ENCODE data around the gene PARPBP.
"Not testable (repeated sequence)": the region's sequence is repeated elsewhere in the genome, so short reads cannot be mapped to it uniquely, and the experiment has no call there.

PARPBP gene, protein sequence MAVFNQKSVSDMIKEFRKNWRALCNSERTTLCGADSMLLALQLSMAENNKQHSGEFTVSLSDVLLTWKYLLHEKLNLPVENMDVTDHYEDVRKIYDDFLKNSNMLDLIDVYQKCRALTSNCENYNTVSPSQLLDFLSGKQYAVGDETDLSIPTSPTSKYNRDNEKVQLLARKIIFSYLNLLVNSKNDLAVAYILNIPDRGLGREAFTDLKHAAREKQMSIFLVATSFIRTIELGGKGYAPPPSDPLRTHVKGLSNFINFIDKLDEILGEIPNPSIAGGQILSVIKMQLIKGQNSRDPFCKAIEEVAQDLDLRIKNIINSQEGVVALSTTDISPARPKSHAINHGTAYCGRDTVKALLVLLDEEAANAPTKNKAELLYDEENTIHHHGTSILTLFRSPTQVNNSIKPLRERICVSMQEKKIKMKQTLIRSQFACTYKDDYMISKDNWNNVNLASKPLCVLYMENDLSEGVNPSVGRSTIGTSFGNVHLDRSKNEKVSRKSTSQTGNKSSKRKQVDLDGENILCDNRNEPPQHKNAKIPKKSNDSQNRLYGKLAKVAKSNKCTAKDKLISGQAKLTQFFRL

DNA sequence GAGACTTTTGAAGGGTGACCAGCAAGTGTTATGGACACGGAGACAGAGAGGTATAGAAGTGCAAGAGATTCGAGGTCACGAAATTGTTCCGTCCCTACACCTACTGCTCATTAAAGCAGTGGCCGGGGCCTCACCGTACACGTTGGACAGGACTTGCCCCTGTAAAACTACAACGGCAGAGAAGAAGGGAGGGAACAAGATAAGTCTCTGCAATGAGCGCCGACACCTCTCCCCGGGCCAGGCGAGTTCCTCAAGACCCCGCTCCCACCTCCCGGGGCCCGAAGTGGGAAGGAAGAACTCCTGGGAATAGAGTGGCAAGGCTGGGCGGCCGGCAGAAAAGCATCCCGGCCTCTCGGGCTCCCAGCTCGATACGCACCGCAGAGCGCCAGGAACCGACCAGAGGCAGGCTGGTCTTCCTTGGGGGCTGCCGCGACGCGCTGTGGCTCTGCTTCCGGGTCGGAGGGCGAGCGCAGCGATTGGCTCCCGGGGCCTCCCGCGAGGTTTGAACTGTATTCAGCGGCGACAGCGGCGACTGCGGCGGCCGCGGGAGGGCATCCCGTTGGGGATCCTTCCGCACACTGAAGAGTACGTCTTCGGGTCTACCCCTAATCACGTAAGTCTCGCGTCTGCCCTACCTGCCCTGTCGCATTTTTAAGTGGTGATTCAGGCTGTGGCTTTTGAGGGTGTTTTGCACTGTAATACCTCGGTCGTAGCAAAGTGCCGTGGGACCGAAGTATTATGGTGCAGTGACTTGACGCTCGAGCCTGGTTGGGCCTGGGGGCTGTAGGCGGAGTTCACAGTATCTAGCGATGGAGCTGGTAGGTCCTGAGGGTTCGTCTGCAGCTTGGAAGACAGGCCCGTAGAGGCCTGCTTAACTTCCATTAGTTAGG lies at the start of gene PARPBP, which contains the start of gene NUP37:
TSS of gene PARPBP (plus strand) at position 510 of the 890 bp plus-strand sequence. CDS start 3,706 bp downstream, outside the sequence.
TSS of gene NUP37 (minus strand) at position 441 of the 890 bp plus-strand sequence. CDS start 1,596 bp downstream, outside the sequence.
- DNase-seq (ENCODE audit: low spot score) = peak; percentile 92

DNA sequence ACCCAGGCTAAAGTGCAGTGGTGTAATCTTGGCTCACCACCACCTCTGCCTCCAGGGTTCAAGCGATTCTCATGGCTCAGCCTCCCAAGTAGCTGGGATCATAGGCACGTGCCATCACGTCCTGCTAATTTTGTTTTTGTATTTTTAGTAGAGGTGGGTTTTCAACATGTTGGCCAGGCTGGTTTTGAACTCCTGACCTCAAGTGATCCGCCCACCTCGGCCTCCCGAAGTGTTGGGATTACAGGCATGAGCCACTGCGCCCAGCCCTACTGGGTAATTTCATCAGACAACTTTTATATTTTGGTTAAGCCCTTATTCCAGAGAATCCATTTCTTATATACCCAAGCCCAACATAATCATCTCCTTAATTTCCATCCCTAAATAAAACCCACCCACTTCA lies 47.9 kb upstream of the PARPBP start:
- not testable (repeated sequence) for DNase-seq (ENCODE audit: low spot score)

DNA sequence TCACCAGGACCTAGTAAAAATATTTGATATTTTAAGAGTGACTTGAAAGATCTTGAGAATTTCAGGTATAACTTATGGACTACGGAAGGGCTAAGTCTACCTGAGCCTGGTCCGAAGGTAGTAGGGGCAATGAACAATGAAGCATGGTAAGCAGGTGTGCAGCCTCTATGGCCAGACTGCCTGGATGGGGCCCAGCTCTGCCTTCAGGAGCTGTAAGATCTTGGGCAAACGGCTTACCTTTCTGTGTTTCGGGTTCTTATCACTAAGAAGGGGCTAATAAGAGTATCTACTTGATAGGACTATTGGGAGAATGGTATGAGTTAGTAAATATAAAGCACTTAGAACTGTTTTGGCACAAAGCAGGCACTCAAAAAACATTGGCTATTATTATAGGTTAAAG lies 39.1 kb upstream of the PARPBP start:
- DNase-seq (ENCODE audit: low spot score) = no peak

DNA sequence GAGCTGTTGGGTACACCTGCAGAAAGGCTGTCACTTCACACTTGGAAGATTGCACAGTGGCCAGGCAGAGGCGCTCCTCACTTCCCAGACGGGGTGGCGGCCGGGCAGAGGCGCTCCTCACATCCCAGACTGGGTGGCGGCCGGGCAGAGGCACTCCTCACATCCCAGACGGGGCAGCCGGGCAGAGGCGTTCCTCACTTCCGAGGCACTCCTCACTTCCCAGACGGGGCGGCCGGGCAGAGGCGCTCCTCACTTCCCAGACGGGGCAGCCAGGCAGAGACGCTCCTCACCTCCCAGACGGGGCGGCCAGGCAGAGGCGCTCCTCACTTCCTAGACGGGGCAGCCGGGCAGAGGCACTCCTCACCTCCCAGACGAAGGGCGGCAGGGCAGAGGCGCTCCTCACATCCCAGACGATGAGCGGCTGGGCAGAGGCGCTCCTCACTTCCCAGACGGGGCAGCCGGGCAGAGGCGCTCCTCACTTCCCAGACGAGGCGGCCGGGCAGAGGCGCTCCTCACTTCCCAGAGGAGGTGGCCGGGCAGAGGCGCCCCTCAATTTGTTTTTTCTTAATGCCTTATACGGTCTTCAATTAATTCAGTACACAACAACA lies 30.7 kb upstream of the PARPBP start:
- DNase-seq (ENCODE audit: low spot score) = not testable (repeated sequence)

DNA sequence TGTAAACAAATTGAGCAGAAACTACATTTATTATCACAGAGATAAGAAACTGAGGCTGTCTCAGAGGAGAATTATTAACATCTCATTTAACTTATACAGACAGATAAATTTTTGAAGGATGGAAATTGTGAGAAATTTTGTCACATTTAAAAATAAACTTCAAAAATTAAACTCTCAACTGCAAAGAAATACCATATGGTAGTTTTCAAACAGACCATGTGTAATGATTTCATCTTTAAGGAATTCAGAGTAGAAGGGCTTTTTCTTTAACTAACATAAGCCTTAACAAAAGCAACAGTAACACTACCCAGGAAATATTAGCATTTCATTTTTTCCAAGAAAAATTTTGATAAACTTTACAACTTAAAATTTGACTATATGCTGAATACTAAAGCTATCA lies 26.7 kb upstream of the PARPBP start:
- DNase-seq (ENCODE audit: low spot score) = no peak

DNA sequence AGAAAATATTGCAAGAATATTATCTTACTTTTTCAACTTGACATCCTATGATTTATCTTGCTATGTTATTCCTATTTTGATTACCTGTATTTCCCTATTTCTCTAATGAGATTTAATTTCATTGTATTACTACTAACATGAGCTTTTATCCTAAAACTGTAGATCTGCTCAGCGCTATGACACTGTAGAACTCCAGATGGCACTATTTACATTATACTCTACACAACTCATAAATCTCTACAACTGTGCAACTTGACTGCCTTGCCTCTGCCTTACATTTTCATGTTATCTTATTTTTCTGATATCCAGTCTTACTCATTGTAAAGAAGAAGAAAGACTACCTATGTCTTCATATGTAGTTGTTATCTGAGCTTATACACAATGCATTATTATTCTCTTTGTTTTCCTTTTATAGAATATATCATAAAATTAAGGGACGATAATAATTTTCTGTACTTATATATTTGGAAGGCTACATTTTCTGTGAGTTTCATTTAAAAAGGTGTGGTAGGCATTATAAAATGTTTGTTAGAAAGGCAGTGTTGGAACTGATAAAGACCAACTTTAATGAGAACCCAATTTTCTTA lies 24.2 kb upstream of the PARPBP start:
- peak; percentile 27 for DNase-seq (ENCODE audit: low spot score)

DNA sequence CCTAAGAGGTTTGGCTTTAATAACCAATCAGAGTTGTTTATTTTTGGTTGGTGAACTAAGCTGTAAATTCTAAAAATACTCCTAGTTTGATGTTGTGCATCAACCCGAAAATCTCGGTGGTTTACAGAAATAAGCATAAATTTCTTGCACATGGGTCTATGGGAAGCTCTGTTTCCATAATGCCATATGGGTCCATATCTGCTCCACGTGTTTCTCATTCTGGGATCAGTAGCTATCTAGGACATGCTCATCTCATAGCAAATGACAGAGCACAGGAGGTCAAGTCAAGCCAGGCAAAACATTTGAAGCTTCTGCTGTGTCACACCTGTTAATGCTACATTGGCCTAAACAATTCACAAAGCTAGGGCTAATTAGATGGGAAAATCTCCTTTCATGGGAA lies 23.1 kb upstream of the PARPBP start:
- no peak for DNase-seq (ENCODE audit: low spot score)

DNA sequence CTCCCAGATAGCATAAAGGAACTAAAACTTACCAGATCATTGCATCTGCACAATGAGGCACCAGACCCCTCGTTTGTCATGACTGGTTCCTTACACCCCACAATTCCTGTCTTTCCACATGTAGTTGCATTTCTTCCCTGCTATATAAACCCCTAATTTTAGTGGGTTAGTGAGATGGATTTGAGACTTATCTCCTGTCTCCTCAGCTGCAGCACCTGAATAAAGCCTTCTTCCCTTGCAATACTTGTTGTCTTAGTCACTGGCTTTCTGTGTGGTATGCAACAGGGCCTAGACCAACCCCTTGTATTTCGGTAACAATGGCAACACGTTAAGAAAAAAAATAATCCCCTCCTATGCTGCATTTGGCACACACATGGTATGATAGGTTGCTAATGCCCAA lies 13.1 kb upstream of the PARPBP start:
- no peak for DNase-seq (ENCODE audit: low spot score)

DNA sequence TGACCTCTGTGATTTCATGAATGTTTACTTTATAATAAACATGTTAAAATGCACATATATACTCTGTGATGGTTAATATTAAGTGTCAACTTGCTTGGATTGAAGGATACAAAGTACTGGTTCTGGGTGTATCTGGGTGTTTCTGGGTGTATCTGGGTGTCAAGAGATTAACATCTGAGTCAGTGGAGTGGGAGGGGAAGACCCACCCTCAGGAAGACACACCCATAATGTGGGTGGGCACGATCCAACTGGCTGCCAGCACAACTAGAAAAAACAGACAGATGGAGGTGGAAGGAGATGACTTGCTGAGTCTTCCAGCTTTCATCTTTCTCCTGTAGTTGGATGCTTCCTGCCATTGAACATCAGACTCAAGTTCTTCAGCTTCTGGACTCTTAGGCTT lies 12.0 kb upstream of the PARPBP start:
- DNase-seq (ENCODE audit: low spot score) = no peak

DNA sequence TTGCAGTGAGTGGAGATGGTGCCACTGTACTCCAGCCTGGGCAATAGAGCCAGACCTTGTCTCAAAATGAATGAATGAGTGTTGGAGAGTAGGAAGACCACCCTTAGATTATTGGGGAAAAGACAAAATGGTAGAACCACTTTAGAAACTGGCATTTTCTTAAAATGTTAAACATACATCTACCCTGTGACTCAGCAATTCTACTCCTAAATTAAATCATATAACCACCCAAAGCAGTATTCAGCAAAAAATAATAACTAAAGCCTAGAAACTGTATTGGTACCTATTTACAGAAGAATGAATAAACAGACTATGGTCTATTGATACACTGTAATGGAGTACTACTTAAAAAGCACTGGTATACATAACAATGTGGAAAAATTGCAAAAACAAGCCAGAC lies 9.2 kb upstream of the PARPBP start:
- no peak for DNase-seq (ENCODE audit: low spot score)

DNA sequence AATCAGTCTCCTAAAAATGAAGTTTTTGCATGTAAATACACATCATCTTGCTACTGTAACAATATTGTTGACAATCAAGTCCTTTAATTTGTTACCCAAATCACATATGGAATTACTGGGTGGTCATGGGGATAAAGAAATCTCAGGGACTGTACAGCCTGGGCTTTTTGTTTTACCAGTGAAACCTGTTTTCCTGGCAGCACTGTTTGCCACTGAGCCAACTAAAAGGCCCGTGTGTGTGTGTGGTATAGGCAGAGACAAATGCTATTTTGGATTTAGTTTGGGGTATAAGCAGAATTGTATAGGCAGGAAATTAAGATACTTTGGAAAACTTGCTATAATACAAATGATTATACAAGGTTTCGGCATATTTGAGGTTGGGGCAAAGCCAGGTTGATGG lies 5.8 kb upstream of the PARPBP start:
- no peak for DNase-seq (ENCODE audit: low spot score)

DNA sequence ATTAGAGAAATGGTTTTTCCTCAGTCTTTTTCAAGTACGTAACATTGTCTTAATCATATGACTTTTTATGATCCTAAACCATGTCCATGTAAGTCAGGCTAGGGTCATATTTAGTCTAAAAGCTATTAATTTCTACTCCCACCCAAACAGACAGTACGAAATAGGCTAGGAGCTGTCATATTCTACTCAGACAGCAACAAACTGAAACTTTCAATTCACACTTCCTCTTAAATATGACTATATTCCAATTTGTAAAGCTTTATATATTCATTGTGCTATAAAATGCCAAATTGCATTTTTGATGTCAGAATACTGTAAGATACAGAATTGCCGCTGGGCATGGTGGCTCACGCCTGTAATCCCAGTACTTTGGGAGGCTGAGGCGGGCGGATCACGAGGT lies 3.6 kb upstream of the PARPBP start:
- DNase-seq (ENCODE audit: low spot score) = no peak

DNA sequence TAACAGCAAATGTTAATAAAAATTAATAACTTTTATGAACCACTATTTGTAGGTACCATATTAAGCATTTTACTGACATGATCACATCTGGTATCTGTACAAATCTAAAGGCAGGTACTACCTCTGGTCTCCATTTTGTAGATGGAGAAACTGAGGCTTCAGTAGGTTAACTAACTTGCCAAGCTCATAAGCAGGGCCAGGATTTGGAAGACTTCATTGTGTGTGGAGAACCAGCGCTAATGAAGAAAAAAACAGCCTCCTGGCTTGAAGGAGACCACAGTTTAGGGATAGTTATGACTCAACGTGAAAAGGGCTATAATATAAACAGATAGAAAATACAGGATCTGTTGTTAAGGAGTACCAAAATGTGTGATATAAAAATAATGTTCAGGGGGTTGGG lies 1.1 kb upstream of the PARPBP start:
- DNase-seq (ENCODE audit: low spot score) = no peak

DNA sequence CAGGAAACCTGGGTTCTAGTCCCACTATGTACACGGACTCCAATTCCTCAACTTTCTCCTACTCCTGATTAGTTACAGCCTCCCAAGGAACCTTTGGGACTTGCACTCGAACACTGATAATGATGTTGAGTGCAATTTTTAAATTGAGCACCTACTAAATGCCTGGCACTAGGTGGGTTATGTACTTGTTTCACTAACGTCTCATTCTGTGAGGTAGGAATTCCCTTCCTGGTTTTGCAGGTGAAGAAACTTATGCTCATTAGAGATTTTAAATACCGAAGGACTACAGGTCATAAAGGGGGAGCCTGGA lies 536 bp downstream of the PARPBP start:
- no peak for DNase-seq (ENCODE audit: low spot score)

DNA sequence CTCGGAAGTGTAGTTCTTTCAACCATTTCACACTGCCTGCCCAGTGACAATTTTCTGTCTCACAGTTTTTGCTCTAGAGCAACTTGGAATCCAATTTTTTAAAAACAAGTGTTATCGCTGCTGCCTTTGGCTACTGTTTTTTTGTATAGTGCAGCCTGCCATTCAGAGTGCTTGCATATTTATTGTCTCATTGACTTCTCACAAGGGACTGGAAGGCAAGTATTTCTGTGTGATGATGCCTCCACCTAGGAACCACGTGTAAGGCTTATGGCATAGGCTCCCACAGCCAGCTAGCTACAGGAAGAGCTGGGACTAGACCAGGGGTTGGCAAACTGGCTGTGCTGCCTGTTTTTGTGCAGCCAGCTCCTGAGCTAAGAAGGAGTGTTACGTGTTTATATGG lies 903 bp downstream of the PARPBP start:
- no peak for DNase-seq (ENCODE audit: low spot score)

DNA sequence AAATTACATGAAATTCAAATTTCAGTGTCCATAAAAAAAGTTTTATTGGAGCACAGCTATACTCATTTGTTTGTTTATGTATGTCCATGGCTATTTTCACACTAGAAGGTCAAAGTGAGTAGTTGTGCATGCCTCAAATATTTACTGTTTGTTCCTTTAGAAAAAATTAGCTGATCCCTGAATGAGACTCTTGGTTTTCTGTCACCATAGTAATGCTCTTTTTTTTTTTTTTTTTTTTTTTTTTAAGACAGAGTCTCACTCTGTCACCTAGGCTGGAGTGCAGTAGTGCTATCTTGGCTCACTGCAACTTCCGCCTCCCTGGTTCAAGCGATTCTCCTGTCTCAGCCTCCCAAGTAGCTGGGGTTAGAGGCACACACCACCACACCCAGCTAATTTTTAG lies 1.3 kb downstream of the PARPBP start:
- not testable (repeated sequence) for DNase-seq (ENCODE audit: low spot score)

DNA sequence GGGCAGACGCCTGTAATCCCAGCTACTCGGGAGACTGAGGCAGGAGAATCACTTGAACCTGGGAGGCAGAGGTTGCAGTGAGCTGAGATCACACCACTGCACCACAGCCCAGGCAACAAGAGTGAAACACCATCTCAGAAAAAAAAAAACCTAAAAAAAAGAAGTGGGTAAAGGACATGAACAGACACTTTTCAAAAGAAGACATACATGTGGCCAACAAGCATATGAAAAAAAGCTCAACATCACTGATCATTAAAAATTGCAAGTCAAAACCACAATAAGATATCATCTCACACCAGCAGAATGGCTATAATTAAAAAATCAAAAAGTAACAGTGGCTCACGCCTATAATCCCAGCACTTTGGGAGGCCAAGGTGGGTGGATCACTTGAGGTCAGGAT lies 10.7 kb downstream of the PARPBP start:
- not testable (repeated sequence) for DNase-seq (ENCODE audit: low spot score)

DNA sequence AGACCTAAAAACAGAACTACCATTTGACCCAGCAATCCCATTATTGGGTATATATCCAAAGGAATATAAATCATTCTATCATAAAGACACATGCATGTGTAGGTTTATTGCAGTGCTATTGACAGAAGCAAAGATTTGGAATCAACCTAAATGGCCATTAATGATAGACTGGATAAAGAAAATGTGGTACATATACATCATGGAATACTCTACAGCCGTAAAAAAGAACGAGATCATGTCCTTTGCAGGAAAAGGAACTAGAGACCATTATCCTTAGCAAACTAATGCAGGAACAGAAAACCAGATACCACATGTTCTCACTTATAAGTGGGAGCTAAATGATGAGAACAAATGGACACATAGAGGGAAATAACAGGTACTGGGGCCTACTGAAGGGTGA lies 11.5 kb downstream of the PARPBP start:
- not testable (repeated sequence) for DNase-seq (ENCODE audit: low spot score)

DNA sequence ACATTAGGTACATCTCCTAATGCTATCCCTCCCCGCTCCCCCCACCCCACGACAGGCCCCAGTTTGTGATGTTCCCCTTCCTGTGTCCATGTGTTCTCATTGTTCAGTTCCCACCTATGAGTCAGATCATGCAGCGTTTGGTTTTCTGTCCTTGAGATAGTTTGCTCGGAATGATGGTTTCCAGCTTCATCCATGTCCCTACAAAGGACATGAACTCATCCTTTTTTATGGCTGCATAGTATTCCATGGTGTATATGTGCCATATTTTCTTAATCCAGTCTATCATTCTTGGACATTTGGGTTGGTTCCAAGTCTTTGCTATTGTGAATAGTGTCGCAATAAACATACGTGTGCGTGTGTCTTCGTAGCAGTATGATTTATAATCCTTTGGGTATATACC lies 17.6 kb downstream of the PARPBP start:
- DNase-seq (ENCODE audit: low spot score) = not testable (repeated sequence)

DNA sequence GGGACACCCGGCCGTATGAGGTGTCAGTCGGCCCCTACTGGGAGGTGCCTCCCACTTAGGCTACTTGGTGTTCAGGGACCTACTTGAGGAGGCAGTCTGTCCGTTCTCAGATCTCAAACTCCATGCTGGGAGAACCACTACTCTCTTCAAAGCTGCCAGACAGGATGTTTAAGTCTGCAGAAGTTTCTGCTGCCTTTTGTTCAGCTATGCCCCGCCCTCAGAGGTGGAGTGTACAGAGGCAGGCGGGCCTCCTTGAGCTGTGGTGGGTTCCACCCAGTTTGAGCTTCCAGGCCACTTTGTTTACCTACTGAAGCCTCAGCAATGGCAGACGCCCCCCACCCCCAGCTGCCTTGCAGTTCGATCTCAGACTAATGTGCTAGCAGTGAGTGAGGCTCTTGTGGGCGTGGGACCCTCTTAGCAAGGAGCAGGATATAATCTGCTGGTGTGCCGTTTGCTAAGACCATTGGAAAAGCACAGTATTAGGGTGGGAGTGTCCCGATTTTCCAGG lies 22.9 kb downstream of the PARPBP start:
- DNase-seq (ENCODE audit: low spot score) = not testable (repeated sequence)

DNA sequence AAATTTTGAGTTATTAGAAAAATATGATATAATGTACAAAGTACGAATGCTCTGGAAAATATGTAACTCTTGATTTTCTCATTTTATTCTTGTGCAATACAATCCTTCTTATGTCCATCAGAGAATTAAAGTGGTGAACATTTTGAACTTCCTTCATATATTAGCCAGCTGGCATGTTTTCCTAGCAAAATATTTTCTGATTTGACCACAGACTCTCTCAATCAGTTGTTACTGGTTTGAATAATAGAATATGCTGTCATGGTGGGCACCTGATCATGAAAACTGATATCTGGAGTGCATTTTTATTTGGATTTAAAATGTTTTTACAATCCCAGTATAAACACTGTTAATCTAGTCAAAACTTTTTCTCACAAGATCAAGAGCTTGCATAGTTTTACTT lies 24.2 kb downstream of the PARPBP start:
- DNase-seq (ENCODE audit: low spot score) = no peak

Data from Ammon's horn (tissue), 1 donor.